ENCODE measurements around the gene FXYD7.

- TF ChIP-seq CTCF (conservative IDR thresholded peaks at IDR 0.05 in 1 of 2, IDR thresholded peaks at IDR 0.05 in 1 of 2; ENCODE audit: extremely low read depth in 1 of 2, insufficient read depth in 1 of 2, low read depth in 1 of 2, low read length in 2 of 2) (no peak), EZH2 (IDR thresholded peaks at IDR 0.05; ENCODE audit: borderline replicate concordance, low read length) (no peak)
Measured at GRCh38 chr19:35155981-35156672, 13.1 kb downstream of the FXYD7 start.
